Endothelial cell of umbilical vein (primary cell): ENCODE data around the gene MCHR1.

Experiments used
- CTCF ChIP-seq, 2 donors: IDR thresholded peaks; 1 replicate in 1 of 2; 2 replicates in 1 of 2; pipeline ENCODE4 v1.5.1; 2011; ENCODE audit warnings: low read length in 2 of 2, mild to moderate bottlenecking in 2 of 2, moderate library complexity in 2 of 2, control low read depth in 1 of 2, inconsistent platforms in 1 of 2, low read depth in 1 of 2; ENCODE audit not compliant: insufficient read depth in 1 of 2; ENCODE audit errors: extremely low read depth in 1 of 2
- EZH2 ChIP-seq: IDR thresholded peaks from 2 replicates; pipeline ENCODE4 v1.6.1; 2012; ENCODE audit warnings: borderline replicate concordance, low read depth, mild to moderate bottlenecking, moderate library complexity, low read length, inconsistent platforms; ENCODE audit not compliant: severe bottlenecking
- MYC ChIP-seq: IDR thresholded peaks from one replicate; pipeline ENCODE4 v1.6.1; 2011; ENCODE audit warnings: mild to moderate bottlenecking, low read depth, low read length
- POLR2A ChIP-seq: IDR thresholded peaks from 2 replicates; pipeline ENCODE4 v1.6.1; 2012; ENCODE audit warnings: low read depth, mild to moderate bottlenecking, control low read depth, low read length

GRCh38 chr22:40712311-40712710, 33.0 kb downstream of the MCHR1 start:
- no peak for TF ChIP-seq CTCF (IDR thresholded peaks at IDR 0.05; ENCODE audit: extremely low read depth in 1 of 2, insufficient read depth in 1 of 2, low read depth in 1 of 2, low read length in 2 of 2)
- TF ChIP-seq POLR2A, result no peak
- TF ChIP-seq EZH2, result no peak
- no peak for TF ChIP-seq MYC
